Endodermal cell (in vitro differentiated cells): ENCODE measurements around the gene ALX4. TPM values are rescaled to one million over a fixed set of nuclear protein-coding genes. Genes with fewer than 3 reads are reported as not detected.

ENCODE experiments used
- DNase-seq: peaks from one replicate; pipeline ENCODE4 v3.0.0-alpha.2; 2017
- H3K27ac ChIP-seq: 2 replicates; pipeline ENCODE4 v1.5.1; 2013; ENCODE audit warnings: mild to moderate bottlenecking, low read depth, low read length, moderate library complexity
- H3K27me3 ChIP-seq: 2 replicates; pipeline ENCODE4 v1.6.1; 2013; ENCODE audit warnings: mild to moderate bottlenecking, low read length, moderate library complexity; ENCODE audit not compliant: insufficient read depth, control insufficient read depth, poor library complexity, severe bottlenecking
- H3K36me3 ChIP-seq: 2 replicates; pipeline ENCODE4 v1.7.0; 2013; ENCODE audit warnings: mild to moderate bottlenecking, low read length, moderate library complexity; ENCODE audit not compliant: control insufficient read depth, insufficient read depth
- H3K4me1 ChIP-seq: one replicate; pipeline ENCODE4 v1.7.0; 2013; ENCODE audit warnings: low read length; ENCODE audit not compliant: control insufficient read depth, insufficient read depth
- H3K4me3 ChIP-seq: 2 replicates; pipeline ENCODE4 v1.5.1; 2013; ENCODE audit warnings: mild to moderate bottlenecking, low read length, moderate library complexity
- H3K9ac ChIP-seq: 2 replicates; pipeline ENCODE4 v1.6.1; 2013; ENCODE audit warnings: mild to moderate bottlenecking, low read length, moderate library complexity; ENCODE audit not compliant: poor library complexity, severe bottlenecking; ENCODE audit errors: extremely low read depth
- H3K9me3 ChIP-seq: 2 replicates; pipeline ENCODE4 v1.6.1; 2013; ENCODE audit warnings: mild to moderate bottlenecking, low read length, moderate library complexity; ENCODE audit not compliant: control insufficient read depth
- H3K27ac Mint-ChIP-seq: 2 replicates; pipeline ENCODE4 v1.8.0; 2020; ENCODE audit warnings: mixed read lengths
- H3K27me3 Mint-ChIP-seq: 2 replicates; pipeline ENCODE4 v1.8.0; 2021; ENCODE audit warnings: mild to moderate bottlenecking, mixed read lengths; ENCODE audit not compliant: insufficient read depth
- H3K36me3 Mint-ChIP-seq: 2 replicates; pipeline ENCODE4 v1.8.0; 2020; ENCODE audit warnings: low read depth, mixed read lengths
- H3K4me1 Mint-ChIP-seq: 2 replicates; pipeline ENCODE4 v1.8.0; 2020; ENCODE audit warnings: mixed read lengths
- H3K4me3 Mint-ChIP-seq: 2 replicates; pipeline ENCODE4 v1.8.0; 2020; ENCODE audit warnings: mild to moderate bottlenecking, moderate library complexity, mixed read lengths
- H3K9me3 Mint-ChIP-seq: 2 replicates; pipeline ENCODE4 v1.8.0; 2020; ENCODE audit warnings: mild to moderate bottlenecking, mixed read lengths
- CTCF ChIP-seq: fragments of 200-600 bp; sonication (generic); conservative IDR thresholded peaks from 2 replicates; pipeline ENCODE4 v1.5.0; 2021; ENCODE audit warnings: antibody characterized with exemption, mild to moderate bottlenecking
- WGBS, 2 experiments: methylation state at CpG; one replicate each; pipeline versions ENCODE4 v1.1.5 to v1.1.7; 2013; ENCODE audit warnings: missing lambda C conversion rate in 2 of 2, mixed read lengths in 1 of 2; ENCODE audit not compliant: insufficient coverage in 1 of 2, insufficient read length in 1 of 2; 5-methylcytosine and 5-hydroxymethylcytosine counted together
- total RNA-seq, 2 donors: library from RNA; stranded (reverse); fragmentation: NEBNext Ultra II Directional in 1 of 2; extraction: Animal tissue kit (Norgen Biotek cat#: 25700) in 1 of 2; gene quantifications; 2 replicates in 1 of 2; 3 replicates in 1 of 2; pipeline ENCODE4 v1.2.1, GENCODE V29; 2021

The ALX4 gene
- total RNA-seq, 2 donors from 2014 or later = not detected

DNA sequence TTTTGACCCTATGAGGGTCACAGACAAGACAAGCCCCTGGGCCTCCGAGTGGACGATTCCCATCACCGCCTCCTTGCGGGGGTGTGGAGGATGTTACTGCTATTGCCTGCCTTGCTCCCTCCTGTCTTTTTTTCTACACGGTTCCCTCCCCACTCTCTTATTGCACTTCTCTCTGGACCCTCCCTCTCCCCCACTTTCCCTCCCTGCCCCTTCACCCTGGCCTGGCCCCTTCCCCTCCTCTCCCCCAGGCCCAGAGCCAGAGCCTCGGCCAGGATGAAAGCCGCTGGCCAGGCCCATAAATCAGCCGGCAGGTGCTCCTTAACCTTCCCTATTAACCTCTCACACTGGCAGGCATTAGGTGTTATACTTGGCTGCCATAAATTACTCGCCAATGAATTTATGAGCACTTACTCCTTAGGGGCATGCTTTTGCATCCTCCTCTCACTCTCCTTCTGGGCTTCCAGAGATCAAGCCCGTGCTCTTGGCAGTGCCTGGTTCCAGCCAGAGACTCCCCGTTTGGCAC lies 18.3 kb upstream of the ALX4 start:
- no peak for DNase-seq
- H3K27me3 Mint-ChIP-seq = peaks cover 55% of the 10 kb centered on the region
- peaks cover 93% of the 10 kb centered on the region for H3K27me3 ChIP-seq

GRCh38 chr11:44327730-44328129 lies 17.8 kb upstream of the ALX4 start:
- H3K4me1 ChIP-seq = no peaks in the 10 kb centered on the region
- no peaks in the 10 kb centered on the region for H3K36me3 ChIP-seq
- 80 to 82% methylated on average over 9 to 10 of the region's 10 CpGs for WGBS, 2 experiments
- H3K27me3 Mint-ChIP-seq = peaks cover 59% of the 10 kb centered on the region
- TF ChIP-seq CTCF = peak; percentile 31
- H3K4me1 Mint-ChIP-seq = no peaks in the 10 kb centered on the region
- H3K9ac ChIP-seq = no peak overlapping the region
- H3K4me3 Mint-ChIP-seq = no peak overlapping the region
- H3K9me3 Mint-ChIP-seq = no peaks in the 10 kb centered on the region
- no peak overlapping the region for H3K4me3 ChIP-seq
- H3K9me3 ChIP-seq = no peaks in the 10 kb centered on the region
- peaks cover 93% of the 10 kb centered on the region for H3K27me3 ChIP-seq
- H3K36me3 Mint-ChIP-seq = no peaks in the 10 kb centered on the region
- no peak for DNase-seq
- no peak overlapping the region for H3K27ac ChIP-seq
- no peak overlapping the region for H3K27ac Mint-ChIP-seq

More for the DNA sequence above, 18.3 kb upstream of the ALX4 start:
- H3K36me3 Mint-ChIP-seq = no peaks in the 10 kb centered on the region
- no peaks in the 10 kb centered on the region for H3K9me3 Mint-ChIP-seq
- H3K9ac ChIP-seq = no peak overlapping the region
- no peak overlapping the region for H3K4me3 ChIP-seq
- no peak overlapping the region for H3K27ac Mint-ChIP-seq
- no peaks in the 10 kb centered on the region for H3K9me3 ChIP-seq
- H3K36me3 ChIP-seq = no peaks in the 10 kb centered on the region
- no peak overlapping the region for H3K4me3 Mint-ChIP-seq
- no peaks in the 10 kb centered on the region for H3K4me1 ChIP-seq
- H3K4me1 Mint-ChIP-seq = no peaks in the 10 kb centered on the region
- WGBS, 2 experiments = 66 to 74% methylated on average over 6 to 11 of the region's 11 CpGs
- no peak for TF ChIP-seq CTCF
- no peak overlapping the region for H3K27ac ChIP-seq

DNA sequence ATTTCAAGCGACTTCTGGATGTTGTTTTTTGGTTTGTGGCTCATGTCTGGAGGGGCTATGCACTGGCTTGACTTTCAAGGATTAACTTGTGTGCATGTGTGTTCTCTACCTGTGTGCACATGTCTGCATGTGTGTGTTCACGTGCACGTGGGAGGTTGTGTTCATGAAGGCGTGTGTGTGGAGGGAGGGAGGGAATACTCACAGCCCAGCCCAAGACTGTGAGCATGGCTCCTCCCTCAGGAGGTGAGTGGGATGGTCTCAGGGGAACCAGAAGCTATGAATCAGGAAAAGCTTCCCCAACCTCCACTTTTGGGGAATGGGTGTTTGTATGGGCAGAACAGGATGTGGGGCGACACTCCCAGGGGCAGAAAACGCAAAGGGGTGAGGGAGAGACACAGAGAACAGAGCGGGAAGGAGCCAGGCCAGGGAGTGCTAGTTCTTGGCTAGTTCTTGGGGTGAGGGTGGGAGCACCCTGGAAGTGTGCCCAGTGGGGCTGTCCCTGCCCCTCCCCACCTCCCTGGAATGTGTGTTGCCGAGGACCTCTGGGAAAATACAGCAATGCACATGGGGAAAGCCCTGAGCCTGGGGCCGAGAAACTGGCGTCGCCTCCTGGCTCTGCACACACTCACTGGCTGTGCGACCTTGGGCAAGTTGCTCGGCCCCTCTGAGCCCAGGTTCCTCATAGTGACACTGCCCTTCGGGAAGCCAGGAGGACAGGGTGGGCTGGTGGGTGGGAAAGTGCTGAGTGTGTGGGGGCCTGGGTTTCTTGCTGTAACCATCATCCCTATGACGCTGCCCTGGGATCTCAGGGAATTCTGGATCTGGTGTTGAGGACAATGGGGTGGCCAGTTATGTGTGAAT lies 16.9 kb upstream of the ALX4 start:
- WGBS, 2 experiments = 70 to 74% methylated on average over 6 to 15 of the region's 15 CpGs
- no peak overlapping the region for H3K9ac ChIP-seq
- no peaks in the 10 kb centered on the region for H3K36me3 ChIP-seq
- H3K27me3 ChIP-seq = peaks cover 95% of the 10 kb centered on the region
- no peak for DNase-seq
- Mint-ChIP-seq H3K9me3 (no peaks in the 10 kb centered on the region), H3K4me1 (no peaks in the 10 kb centered on the region), H3K27me3 (peaks cover 66% of the 10 kb centered on the region), H3K36me3 (no peaks in the 10 kb centered on the region), H3K27ac (no peak overlapping the region), H3K4me3 (no peak overlapping the region)
- H3K9me3 ChIP-seq = no peaks in the 10 kb centered on the region
- H3K27ac ChIP-seq = no peak overlapping the region
- H3K4me1 ChIP-seq = no peaks in the 10 kb centered on the region
- no peak overlapping the region for H3K4me3 ChIP-seq
- TF ChIP-seq CTCF = peak; percentile 24
